OCI-M2 (cell line): ENCODE measurements around the gene PIGC.

Experiments used
- DNase-seq: peaks from one replicate; lab custom pipeline; 2025; ENCODE audit not compliant: unreplicated experiment; lab: John Stamatoyannopoulos, UW

The PIGC gene

DNA sequence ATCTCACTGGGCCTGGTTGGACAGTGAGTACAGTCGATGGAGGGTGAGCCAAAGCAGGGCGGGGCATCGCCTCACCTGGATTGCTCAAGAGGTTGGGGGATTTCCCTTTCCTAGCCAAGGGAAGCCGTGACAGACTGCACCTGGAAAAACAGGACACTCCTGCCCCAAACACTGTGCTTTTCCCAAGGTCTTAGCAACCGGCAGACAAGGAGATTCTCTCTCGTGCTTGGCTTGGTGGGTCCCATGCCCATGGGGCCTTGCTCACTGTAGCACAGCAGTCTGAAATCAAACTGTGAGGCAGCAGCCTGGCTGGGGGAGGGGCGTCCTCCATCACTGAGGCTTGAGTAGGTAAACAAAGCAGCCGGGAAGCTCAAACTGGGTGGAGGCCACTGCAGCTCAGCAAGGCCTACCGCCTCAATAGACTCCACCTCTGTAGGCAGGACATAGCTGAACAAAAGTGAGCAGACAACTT, 12.1 kb downstream of the PIGC start:
- DNase-seq, result no peak

DNA sequence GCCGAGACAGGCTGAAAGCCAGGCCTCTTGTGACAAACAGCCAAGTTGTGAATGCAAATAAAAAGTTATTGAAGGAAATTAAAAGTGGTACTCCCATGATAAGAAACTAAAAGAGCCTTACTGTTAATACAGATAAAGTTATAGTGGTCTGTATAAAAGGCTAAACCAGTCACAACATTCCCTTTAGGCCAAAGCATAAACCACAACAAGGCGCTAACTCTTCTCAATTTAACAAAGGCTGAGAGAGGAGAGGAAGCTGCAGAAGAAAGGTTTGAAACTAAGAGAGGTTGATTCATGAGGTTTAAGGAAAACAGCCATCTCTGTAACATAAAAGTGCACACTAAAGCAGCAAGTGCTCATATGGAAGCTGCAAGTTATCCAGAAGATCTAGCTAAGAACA, 12.7 kb downstream of the PIGC start:
- DNase-seq, result no peak

DNA sequence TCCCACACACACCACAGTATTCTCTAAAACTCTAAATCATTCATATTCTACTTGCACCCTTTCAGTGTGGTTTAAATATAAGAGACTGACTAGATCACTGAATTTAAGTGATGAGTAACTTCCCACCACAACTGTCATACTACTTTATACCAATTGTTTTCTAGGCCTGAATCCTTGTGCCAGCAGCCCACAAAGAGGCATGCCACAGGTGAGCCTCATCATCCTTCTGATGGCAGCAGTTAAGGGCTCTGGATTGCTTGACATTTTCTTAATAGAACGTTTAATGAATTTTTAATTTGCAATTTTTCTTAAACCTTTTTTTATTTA, 13.8 kb downstream of the PIGC start:
- no peak for DNase-seq

DNA sequence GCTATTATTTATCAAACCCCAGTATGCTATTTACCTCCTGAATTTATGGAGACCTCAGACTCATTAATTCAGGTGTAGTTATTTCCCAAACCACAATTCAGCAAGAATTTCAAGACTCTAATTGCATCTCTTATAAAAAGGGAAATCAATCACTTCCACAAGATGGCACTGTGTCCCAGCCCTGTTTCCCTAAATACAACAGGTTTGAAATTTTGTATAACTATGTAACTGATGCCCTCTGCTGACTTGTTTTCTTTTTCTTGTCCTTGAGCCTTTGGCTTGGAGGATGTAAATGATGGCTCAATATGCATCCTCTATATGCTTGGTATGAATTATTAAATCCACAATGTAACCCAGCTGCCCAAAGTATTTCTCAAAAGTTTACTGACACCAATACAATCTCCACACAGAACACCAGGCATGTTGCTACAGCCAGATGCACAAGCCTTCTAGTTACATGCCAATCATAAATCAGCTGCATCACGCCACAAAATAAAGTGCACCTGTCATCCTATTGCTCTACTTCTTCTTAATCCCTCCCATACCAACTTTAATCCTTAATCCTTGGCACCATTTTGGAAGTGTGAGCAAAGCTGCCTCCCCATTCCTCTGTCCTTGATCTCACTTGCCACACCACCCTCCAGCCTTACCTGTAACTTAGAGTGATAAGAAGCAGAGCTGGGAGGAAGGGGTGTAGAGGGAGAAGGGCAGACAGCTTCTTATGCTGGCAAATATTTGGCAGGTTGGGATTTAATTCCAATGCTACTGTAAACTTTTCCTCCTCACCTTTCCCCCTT, 14.3 kb downstream of the PIGC start:
- DNase-seq, result no peak

DNA sequence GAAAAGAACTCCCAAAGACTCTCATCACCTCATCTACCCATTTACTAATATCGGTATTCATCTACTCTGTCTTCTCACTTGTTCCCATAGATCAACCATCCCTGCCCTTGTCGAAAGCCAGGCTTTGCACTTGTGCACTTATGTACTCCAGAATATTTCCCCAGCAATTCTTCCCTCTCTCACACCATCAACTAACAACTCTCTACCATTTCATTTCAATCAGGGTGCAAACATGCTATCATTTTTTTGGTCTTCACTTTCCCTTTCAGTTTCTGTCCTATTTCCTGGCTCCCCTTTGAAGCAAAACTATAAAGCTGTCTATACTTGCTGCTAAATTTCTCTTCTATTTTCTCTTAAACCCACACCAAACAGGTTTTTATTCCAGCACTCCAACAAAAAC, 16.7 kb downstream of the PIGC start:
- DNase-seq, result no peak

DNA sequence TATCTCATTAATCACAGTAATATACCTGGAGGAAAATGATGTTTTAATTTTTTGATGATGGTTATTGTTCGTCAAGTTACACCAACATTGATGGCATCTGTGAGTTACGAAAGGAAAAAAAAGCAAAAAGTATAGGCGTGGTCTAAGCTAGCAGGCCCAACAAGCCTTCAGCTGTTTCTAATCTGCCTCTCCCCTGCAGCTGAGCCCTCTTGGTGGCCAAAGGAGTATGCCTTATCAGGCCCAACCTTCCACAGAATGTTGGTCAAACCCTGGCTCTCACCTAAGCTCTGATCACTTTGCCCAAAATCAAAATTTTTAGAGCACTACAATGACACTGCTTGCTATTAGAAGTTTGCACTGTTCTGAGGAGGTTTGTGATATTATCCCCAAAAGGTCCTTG, 18.5 kb downstream of the PIGC start:
- no peak for DNase-seq

DNA sequence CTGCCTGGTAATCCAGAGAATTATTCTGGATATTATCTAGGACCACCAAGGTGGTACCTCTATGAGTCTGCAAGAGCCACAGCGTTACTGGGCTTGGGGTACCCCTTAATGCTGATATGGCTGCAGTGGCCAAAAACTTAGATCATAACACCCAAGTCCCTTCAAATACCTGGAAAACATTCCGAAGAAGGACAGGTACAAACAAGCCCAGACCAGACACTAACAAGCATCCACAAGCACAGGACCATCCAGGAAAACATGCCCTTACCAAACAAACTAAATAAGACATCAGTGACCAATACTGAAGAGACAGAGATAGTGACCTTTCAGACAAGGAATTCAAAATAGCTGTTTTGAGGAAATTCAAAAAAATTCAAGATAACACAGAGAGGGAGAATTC, 20.5 kb downstream of the PIGC start:
- DNase-seq, result no peak

DNA sequence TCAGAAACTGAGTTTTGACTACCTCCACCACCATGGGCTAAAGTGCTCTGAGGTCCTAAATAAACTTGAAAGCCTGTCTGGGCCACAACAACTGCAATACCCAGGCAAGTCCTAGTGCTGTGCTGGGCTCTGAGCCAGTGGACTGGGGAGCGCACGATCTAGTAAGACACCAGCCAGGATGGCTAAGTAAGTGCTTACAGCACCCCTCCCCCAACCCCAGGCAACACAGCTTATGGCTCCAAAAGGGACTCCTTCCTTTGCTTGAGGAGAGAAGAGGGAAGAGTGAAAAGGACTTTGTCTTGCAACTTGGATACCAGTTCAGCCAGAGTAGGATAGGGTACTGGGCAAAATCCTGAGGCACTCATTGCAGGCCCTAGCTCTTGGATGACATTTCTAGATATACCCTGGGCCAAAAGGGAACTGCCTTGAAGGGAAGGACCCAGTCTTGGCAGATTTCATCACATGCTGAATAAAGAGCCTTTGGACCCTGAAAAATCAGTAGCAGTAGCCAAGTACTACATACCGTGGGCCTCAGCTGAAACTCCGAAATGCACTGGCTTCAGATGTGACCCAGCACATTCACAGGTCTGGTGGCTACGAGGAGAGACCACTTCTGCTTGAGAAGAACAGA, 21.8 kb downstream of the PIGC start:
- DNase-seq, result no peak

DNA sequence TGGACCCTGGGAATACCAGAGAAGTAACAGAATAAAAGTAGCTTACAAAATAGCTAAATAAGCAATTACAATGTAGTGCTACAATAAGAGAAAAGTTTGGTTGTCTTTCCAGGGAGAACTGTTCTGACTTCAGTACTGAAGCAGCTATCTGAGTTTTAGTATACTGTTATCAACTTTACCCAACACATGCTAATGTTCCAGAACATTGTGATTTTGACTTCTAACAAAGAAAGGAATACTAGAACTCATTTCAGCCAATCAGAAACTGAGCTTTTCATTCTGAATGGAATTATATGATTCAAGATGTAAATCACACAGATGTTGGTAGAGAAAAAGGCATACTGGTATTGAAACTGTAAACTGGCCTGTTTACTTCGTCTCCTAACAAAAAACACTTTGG, 23.5 kb downstream of the PIGC start, which contains the start of gene C1orf105:
C1orf105 (plus strand) TSS at position 301 of the 400 bp plus-strand sequence. CDS start 201 bp downstream, outside the sequence.
- no peak for DNase-seq

DNA sequence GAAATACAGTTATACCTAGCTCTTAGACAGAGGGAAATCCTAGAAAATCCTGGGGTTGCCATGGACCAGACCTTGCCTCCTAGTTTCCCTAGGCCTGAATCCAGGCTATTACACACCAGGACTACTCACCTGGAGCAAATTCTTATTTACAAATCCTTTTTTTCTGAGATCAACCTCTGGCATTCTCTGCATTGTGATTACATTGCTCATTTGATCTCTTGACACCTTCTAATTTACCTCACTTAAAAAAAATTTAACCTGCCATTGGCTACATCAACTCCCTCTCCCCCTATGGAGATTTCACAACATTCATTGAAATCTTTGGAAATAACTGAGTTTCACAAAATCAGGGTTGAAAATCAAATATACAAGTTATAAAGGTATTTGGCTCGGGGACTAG, 26.3 kb downstream of the PIGC start:
- DNase-seq, result no peak

DNA sequence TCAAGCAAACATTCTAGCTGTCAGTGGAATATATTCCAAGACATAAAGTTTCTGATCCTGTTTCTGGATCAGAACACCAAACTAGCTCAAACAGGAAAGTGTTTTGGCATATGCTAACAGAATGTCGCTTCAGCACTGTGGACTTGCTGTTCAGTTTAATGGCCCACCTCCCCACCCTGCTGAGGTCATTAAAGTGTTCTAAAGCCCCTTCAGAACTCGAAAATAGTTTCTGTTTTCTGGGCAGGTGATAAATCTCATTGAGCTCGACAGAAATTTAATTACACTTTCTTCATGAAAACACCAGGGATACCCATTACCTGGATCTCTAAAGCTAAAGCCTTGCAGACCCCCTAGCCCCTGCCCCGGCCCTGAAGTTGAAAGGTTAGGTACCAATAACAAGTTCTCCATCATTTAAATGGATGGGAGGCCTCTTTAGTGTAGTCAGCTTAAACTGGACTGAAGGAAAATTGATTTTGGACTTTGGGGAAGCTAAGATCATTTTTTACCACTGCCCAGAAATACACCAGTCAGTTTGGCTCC, 27.3 kb downstream of the PIGC start:
- no peak for DNase-seq

DNA sequence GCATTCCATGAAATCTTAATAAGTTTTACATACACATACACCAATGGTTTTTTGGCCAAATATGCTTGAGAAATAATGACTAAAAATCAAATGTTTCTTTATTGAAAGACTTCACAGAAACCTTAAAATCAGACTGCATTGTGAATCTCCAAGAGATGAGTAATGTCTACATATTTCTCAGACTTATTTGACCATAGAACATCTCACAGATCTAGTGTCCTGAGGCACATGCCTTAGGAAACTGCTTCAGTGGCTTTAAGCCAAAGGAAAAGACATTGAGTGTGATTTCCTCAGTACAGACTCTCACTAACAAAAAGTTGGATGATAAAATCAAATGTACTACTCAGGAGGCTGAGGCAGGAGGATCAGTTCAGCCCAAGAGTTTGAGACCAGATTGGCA, 29.5 kb downstream of the PIGC start:
- no peak for DNase-seq

DNA sequence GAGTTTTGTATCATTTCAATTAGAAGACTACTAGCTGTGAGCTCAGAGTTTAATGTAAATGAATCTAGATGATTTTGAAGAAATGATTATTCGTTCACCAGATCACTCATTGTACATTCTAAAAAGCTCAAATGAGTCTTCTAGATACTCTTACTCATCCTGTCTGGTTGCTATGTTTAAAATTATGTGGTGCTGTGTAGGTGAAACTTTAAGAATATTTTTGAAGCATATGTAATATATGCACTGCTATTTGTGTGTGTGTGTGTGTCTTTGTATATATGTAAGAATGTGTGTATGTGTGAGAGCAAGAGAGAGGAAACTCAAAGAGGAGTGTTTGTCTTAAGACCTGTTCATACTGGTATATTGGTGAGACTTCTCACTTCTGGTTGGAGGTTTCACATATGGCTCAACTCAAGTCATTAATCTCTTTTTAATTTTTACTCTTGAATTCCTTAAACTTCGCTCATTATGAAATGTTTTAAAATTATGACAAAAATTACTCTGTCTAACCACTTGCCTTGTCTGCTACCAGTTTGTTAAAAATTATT, 32.0 kb downstream of the PIGC start:
- DNase-seq, result no peak

DNA sequence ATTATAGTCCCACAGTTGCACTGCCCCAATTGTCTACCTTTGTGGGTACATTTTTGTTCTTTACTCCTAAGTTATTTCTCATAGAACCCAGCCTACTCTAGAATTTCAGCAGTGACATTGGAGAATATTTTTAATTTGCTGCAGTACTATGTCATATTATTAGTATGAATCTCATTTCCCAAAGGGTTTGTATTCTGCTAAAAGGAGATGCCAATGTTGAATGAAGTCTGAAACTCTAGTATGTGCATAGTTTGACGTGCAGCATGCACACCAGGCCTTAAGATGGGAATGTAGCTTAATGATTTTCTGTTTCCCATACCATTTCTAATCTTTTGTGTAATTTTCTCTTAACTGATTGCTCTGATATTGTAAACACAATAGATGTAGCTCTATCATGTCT, 33.8 kb downstream of the PIGC start:
- no peak for DNase-seq

DNA sequence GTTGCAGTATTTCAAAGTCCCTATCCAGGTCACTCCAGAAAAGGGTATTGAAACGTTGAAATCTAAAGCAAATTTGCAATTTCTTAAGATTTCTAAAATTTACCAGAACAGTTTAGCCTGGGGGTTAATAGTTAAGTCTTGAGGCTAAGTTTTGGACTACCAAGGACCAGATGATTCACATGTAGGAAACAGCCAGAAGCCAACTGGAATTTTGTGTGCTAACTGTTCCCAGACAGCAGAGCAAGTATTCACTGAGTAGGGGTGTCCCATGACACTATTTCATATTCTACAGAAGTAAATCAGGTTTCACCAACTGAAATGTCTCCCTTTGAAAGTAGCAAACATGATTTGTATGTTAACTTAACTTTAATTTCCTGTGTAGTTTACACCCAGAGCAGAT, 34.9 kb downstream of the PIGC start:
- DNase-seq, result no peak

DNA sequence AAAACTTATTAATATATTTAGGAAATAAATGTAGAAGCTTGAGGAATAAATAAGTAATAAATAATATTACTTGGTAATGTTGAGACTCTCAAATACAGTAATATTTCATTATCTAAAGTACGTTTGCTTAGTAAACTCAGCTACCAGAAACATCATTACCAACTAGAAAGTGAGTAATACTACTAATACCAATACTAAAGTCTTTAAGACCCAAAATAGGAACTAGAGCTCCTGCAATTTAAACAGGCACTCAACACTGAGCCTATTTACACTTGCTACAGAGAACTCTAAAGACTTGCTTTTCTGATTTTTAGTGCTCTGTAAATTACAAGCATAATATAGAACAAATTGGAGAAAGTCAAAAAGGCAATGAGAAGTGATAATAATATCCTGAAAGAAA, 36.9 kb downstream of the PIGC start:
- DNase-seq, result no peak

DNA sequence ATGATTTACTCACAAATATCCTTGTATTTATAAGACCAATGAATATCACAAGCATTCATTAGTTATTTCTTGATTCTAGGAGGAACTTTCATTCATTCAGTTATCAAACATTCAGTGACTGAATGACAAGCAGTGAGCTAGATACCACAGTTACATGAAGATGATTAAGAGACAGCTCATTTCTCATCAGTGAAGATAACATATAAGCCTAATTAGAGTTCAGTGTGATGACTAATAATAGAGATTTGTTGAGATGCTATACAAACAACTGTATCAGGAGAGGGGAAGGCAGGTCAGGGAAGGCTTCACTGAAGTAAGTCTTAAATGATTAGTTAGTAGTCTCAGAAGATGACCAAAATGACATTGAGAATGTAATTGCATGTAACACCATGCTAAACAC, 38.0 kb downstream of the PIGC start:
- no peak for DNase-seq

DNA sequence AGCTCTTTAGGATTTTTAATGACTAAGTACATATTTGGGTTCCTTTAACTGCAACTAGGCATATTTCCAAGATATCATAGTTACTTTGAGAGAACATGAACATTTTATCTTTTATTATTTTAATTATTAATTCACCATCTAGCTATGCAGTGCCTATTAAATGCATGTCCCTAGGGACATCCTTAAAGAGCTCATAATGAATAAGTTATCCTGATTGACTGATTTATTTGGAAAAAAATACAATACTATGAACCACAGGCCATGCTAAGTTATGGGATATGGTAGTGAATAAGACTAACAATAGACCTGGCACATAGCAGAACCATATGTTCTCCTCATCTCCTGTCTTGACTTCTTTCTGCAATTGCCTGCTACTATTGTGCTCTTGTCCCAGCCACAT, 39.7 kb downstream of the PIGC start:
- no peak for DNase-seq

DNA sequence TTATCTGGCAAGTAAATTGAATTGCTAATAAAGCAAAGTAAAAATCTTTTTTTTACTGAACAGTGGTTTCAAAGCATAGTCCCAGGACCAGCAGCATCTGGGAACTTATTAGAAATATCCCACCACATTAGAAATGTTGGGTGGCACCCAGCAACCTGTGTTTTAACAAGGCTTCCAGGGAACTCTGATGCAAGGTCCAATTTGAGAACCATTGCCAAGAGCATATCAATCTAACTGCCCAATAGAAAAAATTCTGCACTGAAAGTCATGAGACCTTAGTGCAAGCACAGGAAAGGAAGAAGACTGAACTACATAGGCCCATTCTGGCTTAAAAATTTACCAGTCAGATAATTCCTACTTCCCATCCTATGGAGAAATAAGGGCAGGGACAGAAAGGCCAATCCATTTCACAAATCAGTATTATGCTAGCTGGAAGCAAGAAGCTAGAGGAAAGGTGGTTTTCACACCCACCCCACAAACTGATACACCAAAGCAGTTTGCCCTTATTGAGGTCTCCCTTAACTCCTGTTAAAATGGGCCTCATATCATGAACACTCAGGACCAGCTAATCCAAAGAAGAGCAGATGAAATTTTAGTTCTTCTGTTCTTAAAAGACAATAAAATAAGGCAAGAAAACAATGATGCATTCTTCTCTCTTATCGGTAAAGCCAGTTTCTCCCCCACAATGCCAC, 40.8 kb downstream of the PIGC start:
- DNase-seq, result no peak

DNA sequence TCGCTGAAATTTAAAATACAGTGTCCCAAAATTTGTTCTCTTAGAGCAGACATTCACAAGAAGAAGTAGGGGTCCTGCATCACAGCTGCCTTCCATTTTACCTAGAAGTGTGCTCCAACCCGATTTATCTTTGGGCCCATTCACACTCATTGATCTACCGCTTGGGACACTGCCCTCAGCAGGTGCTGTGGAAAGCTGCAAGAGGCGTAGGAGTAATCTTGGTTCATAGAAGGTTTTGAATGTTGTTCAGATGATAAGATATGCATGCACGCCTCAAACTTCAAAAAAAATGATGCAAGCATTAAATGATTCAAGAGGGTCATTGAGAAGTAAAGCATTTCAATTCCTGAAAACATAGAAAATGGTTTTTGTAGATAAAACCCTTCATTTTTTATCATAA, 42.0 kb downstream of the PIGC start:
- DNase-seq, result no peak

DNA sequence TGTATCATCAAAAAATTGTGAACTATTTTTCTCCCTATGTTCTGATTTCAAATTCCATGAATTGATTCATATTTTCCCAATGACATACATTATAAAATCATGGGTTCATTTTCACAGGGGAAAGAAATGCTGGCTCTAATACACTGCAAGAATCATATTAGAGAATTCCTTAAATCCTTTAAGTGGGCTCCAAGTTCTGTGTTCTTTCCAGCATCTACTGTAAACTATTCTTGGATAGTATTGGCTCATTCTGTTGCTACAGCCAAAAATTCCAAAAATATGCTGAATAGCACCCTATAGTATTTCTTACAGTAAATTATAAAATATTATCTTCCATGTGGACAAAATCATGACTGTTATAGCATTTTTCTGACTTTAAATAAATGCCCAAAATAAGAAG, 42.4 kb downstream of the PIGC start:
- DNase-seq, result no peak

DNA sequence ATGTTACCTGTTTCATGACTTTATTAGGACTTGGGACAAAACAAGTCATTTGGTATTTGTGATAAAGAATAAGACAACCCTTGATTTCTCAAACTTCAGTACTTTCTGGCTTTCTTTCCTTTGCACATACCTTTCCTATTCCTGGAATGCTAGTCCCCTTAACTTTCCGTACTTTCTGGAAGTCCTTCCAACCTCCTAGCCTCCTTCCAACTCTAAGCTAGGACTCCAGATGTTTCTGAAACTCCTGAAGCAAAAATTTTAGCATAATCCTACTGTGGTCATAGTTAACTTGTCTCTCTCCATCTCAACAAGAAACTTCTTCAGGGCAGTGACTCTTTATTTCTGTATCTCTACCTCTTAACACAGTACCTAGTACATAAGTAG, 43.2 kb downstream of the PIGC start:
- no peak for DNase-seq
